HL-60 (cell line): ENCODE data around the gene TGIF1.
"Not testable (repeated sequence)": the region's sequence is repeated elsewhere in the genome, so short reads cannot be mapped to it uniquely, and the experiment has no call there.

Experiments
- GABPA ChIP-seq: IDR thresholded peaks from 2 replicates; pipeline ENCODE4 v1.6.1; 2012; ENCODE audit warnings: low read depth
- POLR2AphosphoS5 ChIP-seq: IDR thresholded peaks from 2 replicates; pipeline ENCODE4 v1.6.1; 2012; ENCODE audit warnings: low read depth
- REST ChIP-seq: IDR thresholded peaks from 2 replicates; pipeline ENCODE4 v1.6.1; 2012; ENCODE audit warnings: low read depth; ENCODE audit not compliant: insufficient replicate concordance
- SPI1 ChIP-seq: IDR thresholded peaks from 2 replicates; pipeline ENCODE4 v1.6.1; 2012; ENCODE audit warnings: low read depth, mild to moderate bottlenecking, borderline replicate concordance
- TF ChIP-seq, protein P1 (sequence below): IDR thresholded peaks from one replicate; pipeline ENCODE4 v1.5.1; 2011; ENCODE audit warnings: low read length, control low read depth, inconsistent platforms; ENCODE audit not compliant: insufficient read depth

DNA sequence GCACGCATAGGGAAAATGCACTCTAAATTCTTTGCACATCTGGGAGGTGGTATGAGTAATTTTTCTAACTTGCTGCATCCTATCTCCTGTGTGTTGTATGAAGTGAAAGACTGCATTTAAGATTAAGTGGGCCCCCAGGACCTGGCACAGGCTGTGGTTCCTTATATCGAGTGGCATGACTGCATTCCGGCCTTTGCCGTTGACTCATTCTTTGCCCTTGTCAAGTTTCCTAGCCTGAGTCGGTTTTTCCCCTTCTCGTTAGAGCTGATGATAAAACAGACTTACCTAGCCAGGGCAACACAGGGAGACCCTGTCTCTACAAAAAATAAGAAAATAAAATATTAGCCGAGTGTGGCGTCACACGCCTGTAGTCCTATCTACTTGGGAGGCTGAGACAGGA lies 37.4 kb upstream of the TGIF1 start:
- TF ChIP-seq REST, POLR2AphosphoS5, GABPA, SPI1: not testable (repeated sequence)
- TF ChIP-seq, protein P1, sequence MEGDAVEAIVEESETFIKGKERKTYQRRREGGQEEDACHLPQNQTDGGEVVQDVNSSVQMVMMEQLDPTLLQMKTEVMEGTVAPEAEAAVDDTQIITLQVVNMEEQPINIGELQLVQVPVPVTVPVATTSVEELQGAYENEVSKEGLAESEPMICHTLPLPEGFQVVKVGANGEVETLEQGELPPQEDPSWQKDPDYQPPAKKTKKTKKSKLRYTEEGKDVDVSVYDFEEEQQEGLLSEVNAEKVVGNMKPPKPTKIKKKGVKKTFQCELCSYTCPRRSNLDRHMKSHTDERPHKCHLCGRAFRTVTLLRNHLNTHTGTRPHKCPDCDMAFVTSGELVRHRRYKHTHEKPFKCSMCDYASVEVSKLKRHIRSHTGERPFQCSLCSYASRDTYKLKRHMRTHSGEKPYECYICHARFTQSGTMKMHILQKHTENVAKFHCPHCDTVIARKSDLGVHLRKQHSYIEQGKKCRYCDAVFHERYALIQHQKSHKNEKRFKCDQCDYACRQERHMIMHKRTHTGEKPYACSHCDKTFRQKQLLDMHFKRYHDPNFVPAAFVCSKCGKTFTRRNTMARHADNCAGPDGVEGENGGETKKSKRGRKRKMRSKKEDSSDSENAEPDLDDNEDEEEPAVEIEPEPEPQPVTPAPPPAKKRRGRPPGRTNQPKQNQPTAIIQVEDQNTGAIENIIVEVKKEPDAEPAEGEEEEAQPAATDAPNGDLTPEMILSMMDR = not testable (repeated sequence)
